ENCODE results near the gene SPIRE2.

SPIRE2 gene

DNA sequence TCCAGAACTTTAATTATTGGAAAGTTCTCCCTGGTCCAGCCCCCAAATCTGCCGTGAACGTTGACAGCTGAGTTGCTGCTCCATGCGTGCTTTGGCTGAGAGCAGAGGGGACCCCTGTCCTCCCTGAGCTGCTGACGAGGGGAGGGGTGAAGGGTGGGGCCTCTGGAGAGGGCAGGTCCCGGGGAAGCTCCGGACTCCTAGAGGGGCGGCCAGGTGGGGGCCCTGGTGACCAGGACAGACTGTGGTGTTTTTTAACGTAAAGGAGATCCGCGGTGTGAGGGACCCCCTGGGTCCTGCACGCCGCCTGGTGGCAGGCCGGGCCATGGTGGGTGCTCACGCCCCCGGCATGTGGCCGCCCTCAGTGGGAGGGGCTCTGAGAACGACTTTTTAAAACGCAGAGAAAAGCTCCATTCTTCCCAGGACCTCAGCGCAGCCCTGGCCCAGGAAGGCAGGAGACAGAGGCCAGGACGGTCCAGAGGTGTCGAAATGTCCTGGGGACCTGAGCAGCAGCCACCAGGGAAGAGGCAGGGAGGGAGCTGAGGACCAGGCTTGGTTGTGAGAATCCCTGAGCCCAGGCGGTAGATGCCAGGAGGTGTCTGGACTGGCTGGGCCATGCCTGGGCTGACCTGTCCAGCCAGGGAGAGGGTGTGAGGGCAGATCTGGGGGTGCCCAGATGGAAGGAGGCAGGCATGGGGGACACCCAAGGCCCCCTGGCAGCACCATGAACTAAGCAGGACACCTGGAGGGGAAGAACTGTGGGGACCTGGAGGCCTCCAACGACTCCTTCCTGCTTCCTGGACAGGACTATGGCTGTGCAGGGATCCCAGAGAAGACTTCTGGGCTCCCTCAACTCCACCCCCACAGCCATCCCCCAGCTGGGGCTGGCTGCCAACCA, 90.4 kb downstream of the SPIRE2 start, which contains the start of gene MC1R:
Gene MC1R (plus strand): TSS at position 410 of the 895 bp plus-strand sequence. CDS start 397 bp downstream, at position 807.
- DNase-seq = no peak

DNA sequence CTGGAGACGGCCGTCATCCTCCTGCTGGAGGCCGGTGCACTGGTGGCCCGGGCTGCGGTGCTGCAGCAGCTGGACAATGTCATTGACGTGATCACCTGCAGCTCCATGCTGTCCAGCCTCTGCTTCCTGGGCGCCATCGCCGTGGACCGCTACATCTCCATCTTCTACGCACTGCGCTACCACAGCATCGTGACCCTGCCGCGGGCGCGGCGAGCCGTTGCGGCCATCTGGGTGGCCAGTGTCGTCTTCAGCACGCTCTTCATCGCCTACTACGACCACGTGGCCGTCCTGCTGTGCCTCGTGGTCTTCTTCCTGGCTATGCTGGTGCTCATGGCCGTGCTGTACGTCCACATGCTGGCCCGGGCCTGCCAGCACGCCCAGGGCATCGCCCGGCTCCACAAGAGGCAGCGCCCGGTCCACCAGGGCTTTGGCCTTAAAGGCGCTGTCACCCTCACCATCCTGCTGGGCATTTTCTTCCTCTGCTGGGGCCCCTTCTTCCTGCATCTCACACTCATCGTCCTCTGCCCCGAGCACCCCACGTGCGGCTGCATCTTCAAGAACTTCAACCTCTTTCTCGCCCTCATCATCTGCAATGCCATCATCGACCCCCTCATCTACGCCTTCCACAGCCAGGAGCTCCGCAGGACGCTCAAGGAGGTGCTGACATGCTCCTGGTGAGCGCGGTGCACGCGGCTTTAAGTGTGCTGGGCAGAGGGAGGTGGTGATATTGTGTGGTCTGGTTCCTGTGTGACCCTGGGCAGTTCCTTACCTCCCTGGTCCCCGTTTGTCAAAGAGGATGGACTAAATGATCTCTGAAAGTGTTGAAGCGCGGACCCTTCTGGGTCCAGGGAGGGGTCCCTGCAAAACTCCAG, 91.5 kb downstream of the SPIRE2 start:
- no peak for DNase-seq

DNA sequence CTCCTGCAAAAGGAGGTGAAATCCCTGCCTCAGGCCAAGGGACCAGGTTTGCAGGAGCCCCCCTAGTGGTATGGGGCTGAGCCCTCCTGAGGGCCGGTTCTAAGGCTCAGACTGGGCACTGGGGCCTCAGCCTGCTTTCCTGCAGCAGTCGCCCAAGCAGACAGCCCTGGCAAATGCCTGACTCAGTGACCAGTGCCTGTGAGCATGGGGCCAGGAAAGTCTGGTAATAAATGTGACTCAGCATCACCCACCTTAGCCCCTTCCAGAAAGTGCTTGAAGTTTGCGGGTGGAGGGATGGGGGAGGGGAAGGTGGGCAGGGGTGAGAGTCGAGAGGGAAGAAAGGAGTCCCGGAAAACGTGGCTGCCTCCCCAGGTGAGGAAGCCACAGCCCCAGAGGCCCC, 92.4 kb downstream of the SPIRE2 start:
- DNase-seq = no peak

Measured in GOT3 (cell line).